ENCODE measurements around the gene PLD3.

PLD3 gene

GRCh38 chr19:40414542-40415535 lies 66.3 kb downstream of the PLD3 start:
- Histone ChIP-seq H3K4me1 (ENCODE audit: insufficient read depth, poor library complexity, severe bottlenecking) (peaks cover 16% of the 10 kb centered on the region), H3K4me3 (ENCODE audit: severe bottlenecking) (no peak overlapping the region), H3K27me3 (ENCODE audit: insufficient read depth, poor library complexity, severe bottlenecking) (no peaks in the 10 kb centered on the region), H3K36me3 (ENCODE audit: low read depth) (no peaks in the 10 kb centered on the region), H3K27ac (ENCODE audit: poor library complexity, severe bottlenecking) (no peak overlapping the region), H3K9me3 (ENCODE audit: severe bottlenecking) (no peaks in the 10 kb centered on the region)
- DNase-seq (ENCODE audit: low spot score) (no peak), ATAC-seq (ENCODE audit: low read depth) (no peak)
- TF ChIP-seq CTCF (IDR thresholded peaks at IDR 0.05; ENCODE audit: poor library complexity, severe bottlenecking): no peak

- H3K36me3 ChIP-seq (ENCODE audit: low read depth): no peaks in the 10 kb centered on the region
- TF ChIP-seq CTCF (IDR thresholded peaks at IDR 0.05; ENCODE audit: poor library complexity, severe bottlenecking): no peak
- no peaks in the 10 kb centered on the region for H3K9me3 ChIP-seq (ENCODE audit: severe bottlenecking)
- no peak overlapping the region for H3K27ac ChIP-seq (ENCODE audit: poor library complexity, severe bottlenecking)
- H3K4me3 ChIP-seq (ENCODE audit: severe bottlenecking): no peak overlapping the region
- H3K4me1 ChIP-seq (ENCODE audit: insufficient read depth, poor library complexity, severe bottlenecking): peaks cover 16% of the 10 kb centered on the region
- no peaks in the 10 kb centered on the region for H3K27me3 ChIP-seq (ENCODE audit: insufficient read depth, poor library complexity, severe bottlenecking)
- DNase-seq (ENCODE audit: low spot score) (no peak), ATAC-seq (ENCODE audit: low read depth) (no peak)
Measured at GRCh38 chr19:40415768-40416167, 67.3 kb downstream of the PLD3 start.

- Histone ChIP-seq H3K27me3 (ENCODE audit: insufficient read depth, poor library complexity, severe bottlenecking) (no peaks in the 10 kb centered on the region), H3K36me3 (ENCODE audit: low read depth) (no peaks in the 10 kb centered on the region; the same call in 1 of the 2 replicates), H3K4me1 (ENCODE audit: insufficient read depth, poor library complexity, severe bottlenecking) (peaks cover 4% of the 10 kb centered on the region), H3K27ac (ENCODE audit: poor library complexity, severe bottlenecking) (no peak overlapping the region), H3K9me3 (ENCODE audit: severe bottlenecking) (no peaks in the 10 kb centered on the region), H3K4me3 (ENCODE audit: severe bottlenecking) (no peak overlapping the region)
- ATAC-seq (ENCODE audit: low read depth) (no peak), DNase-seq (ENCODE audit: low spot score) (no peak)
- no peak for TF ChIP-seq CTCF (IDR thresholded peaks at IDR 0.05; ENCODE audit: poor library complexity, severe bottlenecking)
Measured at GRCh38 chr19:40416918-40417642, 68.6 kb downstream of the PLD3 start.

GRCh38 chr19:40417643-40417981 lies 69.1 kb downstream of the PLD3 start:
- no peak overlapping the region for H3K27ac ChIP-seq (ENCODE audit: poor library complexity, severe bottlenecking)
- no peak for TF ChIP-seq CTCF (IDR thresholded peaks at IDR 0.05; ENCODE audit: poor library complexity, severe bottlenecking)
- H3K4me1 ChIP-seq (ENCODE audit: insufficient read depth, poor library complexity, severe bottlenecking): peaks cover 4% of the 10 kb centered on the region
- no peak for ATAC-seq (ENCODE audit: low read depth)
- no peak overlapping the region for H3K4me3 ChIP-seq (ENCODE audit: severe bottlenecking)
- H3K9me3 ChIP-seq (ENCODE audit: severe bottlenecking): no peaks in the 10 kb centered on the region
- no peaks in the 10 kb centered on the region for H3K27me3 ChIP-seq (ENCODE audit: insufficient read depth, poor library complexity, severe bottlenecking)
- peaks cover 5% of the 10 kb centered on the region for H3K36me3 ChIP-seq (ENCODE audit: low read depth)
- DNase-seq (ENCODE audit: low spot score): no peak
